SH-SY5Y (cell line): ENCODE results near the gene ECI1.

ENCODE experiments used
- GATA2 ChIP-seq: IDR thresholded peaks from 2 replicates; pipeline ENCODE4 v1.6.1; 2011; ENCODE audit warnings: mild to moderate bottlenecking, low read depth, low read length
- GATA3 ChIP-seq: IDR thresholded peaks from 2 replicates; pipeline ENCODE4 v1.6.1; 2011; ENCODE audit warnings: low read depth, mild to moderate bottlenecking, low read length, moderate library complexity

The ECI1 gene

DNA sequence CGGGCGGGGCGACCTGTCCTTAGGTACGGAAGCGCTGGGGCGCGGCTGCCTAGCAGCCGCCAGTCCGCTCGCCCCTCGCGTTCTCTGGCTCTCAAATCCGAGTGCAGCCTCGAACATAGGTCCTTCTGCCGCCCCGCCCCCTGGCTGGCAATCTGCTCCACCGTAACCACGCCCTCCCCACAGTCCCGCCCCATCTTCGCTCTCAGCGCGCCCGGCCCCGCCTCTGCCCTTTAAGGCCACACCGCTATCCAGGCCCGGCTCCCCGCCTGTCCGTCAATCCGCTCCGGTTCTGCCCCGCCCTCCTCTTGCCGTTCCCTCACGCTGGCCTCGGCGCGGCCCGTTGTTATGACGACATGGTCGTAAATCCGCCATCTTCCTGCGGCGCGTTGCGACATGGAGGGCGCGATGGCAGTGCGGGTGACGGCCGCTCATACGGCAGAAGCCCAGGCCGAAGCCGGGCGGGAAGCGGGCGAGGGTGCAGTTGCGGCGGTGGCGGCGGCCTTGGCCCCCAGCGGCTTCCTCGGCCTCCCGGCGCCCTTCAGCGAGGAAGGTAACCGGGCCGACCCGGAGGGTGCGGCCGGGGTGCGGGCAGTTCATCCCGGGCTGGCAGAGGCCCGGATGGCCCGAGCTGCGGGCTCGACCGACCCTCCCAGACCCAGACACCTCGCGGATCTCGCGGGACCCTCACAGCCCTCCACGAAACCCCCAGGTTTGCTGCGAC is 28.0 kb downstream of the ECI1 start, which contains the start of gene E4F1:
TSS of gene E4F1 (plus strand) at position 371 of the 721 bp plus-strand sequence. CDS start at position 394, 23 bp downstream.
- TF ChIP-seq GATA3, result no peak
- no peak for TF ChIP-seq GATA2

DNA sequence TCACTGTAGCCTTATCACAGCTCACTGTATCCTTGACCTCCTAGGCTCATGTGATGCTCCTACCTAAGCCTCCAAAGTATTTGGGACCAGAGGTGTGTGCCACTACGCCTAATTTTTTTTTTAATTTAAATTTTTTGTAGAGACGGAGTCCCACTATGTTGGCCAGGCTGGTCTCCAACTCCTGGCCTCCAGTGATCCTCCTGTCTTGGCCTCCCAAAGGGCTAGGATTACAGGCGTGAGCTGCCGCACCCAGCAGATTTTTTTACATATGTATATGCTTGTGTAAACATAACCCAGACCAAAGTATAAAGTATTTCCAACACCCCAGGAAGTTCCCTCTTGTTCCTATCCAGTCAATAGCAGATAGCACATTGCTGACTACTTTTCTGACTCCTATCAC is 35.1 kb downstream of the ECI1 start:
- TF ChIP-seq GATA2, result no peak
- TF ChIP-seq GATA3, result no peak

DNA sequence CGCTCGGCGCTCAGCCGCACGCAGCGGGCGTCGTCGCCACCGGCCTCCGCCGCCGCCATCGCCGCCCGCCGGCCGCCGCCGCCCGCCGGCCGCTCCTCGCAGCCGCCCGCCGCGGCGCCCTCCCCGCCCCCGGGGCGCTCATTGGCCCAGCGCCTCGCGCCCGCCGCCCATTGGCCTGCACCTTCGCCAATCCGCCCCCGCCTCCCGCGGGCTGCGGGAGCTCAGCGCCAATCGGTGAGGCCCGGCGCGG is 36.7 kb downstream of the ECI1 start, which contains the start of gene PGP:
TSS of gene PGP (minus strand) at position 122 of the 250 bp plus-strand sequence. CDS start at position 59, 63 bp downstream.
- no peak for TF ChIP-seq GATA3
- TF ChIP-seq GATA2, result no peak

DNA sequence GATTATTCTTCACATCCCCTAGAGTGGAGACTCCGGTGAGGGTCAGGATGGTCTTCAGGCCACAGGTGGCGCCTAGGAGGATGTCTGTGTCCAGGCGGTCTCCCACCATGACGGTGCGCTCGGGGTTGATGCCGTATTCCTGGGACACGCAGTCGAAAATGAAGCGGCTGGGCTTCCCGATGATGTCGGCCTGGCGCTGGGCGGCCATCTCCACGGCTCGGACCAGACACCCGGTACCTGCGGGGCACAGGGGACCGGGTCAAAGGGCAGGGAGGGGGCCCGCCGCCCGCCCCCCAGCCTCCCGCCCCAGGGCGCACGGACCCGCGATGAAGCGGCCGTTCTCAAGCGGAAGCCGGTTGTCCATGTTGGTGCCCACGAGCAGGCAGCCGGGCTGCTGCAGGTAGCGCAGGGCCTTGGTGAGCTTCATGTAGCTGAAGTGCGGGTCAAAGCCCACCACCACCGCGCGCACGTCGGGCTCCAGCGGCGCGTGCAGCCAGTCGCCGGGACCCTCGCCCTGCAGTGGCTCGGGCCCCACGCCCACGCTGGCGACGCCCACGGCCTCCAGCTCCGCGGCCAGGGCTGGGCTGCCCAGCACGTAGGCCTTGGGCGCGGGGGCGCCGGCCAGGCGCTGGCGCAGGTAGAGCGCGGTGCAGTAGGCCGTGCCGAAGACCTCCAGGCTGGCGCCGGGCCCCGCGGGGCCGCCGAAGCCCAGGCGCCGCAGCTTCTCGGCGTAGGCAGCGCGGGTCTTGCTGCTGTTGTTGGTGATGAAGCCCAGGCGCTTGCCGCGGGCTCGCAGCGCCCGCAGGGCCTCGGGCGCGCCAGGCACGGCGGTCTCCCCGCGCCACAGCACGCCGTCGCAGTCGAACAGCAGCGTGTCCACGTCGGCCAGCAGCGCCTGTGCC is 37.3 kb downstream of the ECI1 start:
- TF ChIP-seq GATA2, result no peak

DNA sequence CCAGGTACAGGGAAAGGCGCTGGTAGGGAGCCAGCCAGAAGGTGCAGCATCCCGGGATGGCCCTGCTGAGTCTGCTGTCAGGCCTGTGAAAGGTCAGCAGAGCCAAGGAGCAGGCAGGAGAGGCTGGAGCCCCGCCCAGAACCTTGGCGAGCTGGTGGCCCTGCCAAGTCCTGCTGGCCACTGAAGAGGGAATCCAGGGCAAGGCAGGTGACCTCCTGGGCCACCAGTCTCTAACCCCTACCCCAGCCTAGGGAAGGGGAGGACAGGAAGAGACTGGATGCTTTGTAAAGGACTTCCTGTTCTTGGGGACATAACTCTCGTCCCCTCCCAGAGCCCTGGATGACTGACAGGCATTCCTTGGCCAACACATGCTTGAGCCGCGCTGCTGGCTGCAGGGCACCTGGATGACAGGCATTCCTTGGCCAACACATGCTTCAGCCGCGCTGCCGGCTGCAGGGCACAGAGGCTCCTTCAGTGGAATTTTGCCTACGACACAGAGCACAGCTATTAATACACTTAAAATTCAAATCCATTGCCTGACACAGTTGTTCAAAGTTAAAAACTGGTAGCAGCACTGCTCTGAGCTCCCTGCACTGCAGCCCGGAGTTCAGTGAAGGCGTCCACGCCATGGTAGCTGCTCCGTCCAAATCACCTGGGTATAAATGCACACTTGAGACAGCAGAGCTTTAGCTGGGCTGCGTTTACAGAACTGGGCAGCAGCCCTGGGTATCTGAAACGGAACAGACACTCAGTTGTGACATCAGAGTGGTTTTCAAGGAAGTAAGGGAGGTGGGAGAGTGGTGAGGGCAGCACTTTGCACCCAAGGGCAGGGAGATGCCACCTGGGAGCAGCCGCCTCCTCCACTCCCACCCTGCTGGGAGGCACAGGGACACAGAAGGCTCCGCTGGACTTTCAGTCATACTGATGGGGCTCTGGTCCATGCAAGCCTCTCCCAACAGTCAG is 38.7 kb downstream of the ECI1 start:
- TF ChIP-seq GATA3 (no peak), GATA2 (no peak)

DNA sequence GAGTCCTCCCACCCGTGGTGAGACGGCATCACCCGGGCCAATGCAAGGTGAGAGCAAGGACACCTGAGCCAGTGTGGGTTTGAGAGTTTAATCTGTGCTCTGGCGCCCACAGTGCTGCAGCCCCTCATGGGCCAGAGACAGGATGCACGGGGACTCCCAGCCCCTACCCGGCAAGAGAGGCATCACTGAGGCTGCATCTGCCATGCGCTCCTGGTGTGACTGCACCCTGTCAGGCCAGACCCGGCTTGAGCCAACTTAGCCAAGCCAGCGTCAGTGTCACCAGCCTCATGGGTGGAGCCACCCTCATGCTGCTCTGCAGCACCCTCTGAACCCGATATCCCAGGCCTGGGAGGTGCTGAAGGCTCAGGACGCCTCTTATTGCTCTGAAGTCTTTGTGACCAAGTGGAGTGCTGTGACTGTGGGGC is 39.5 kb downstream of the ECI1 start:
- no peak for TF ChIP-seq GATA2
- TF ChIP-seq GATA3, result no peak

DNA sequence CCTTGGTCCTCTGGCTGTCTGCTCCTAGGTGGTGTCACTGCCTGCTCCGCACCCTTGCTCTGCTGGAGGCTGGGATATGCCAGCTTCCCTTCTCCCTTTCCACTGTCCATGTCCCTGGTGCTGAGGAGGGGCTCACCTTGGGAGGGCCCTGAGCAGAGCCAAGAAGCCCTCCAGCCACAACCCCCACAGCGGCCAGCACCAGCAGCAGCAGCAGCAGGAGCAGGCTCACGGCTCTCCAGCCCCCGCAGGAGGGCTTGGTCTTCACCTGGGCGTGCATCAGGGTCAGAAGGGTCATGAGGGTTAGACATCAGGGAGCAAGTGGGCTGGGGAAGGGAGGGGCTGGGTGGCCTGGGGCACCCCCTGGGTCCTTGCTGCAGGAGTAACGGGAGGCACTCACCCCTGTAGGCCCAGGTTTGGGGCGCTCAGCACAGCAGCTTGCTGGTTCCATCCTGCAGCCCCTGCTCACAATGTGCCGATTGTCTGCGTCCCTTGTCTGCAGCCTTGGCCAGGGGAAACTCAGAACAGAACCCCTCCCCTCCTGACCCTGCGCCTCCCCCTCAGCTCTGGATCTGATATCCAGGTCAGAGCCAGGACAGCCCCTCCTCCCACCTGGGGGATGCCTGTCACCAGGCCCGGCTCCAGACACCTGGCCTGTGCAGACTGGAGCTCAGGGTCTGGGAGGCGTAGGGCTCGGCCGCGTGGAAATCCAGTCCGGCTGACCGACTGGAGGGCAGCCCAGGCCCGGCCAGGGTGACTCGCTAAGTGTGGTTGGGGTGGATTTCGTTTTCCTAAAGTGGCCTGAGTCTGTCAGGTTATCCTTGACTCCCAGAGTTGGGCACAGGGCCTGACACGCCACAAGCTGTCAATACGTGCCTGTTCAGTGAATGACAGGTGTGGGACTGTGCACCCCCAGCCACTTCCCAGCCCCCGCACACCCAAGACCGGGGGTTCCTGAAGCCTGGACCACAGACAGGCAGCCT is 40.7 kb downstream of the ECI1 start, which contains the start of gene BRICD5:
TSS of gene BRICD5 (minus strand) at position 478 of the 980 bp plus-strand sequence. CDS start at position 448, 30 bp downstream.
- TF ChIP-seq GATA3 (no peak), GATA2 (no peak)

DNA sequence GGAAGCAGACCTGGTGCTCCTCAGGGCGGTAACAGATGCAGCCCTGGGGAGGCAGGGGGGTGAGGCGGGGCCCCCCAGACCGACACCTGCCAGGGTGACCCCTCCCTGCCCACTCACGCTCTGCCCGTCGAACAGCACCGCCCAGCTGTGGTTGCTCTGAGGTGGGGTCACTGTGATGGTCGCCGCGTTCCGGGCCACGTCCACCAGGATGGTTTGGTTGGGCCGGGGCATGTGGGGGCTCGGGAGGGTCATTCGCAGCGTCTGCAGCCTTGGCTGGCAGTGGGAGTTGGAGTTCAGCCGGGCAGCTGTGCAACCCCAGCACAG is 41.4 kb downstream of the ECI1 start:
- no peak for TF ChIP-seq GATA2
- TF ChIP-seq GATA3, result no peak

DNA sequence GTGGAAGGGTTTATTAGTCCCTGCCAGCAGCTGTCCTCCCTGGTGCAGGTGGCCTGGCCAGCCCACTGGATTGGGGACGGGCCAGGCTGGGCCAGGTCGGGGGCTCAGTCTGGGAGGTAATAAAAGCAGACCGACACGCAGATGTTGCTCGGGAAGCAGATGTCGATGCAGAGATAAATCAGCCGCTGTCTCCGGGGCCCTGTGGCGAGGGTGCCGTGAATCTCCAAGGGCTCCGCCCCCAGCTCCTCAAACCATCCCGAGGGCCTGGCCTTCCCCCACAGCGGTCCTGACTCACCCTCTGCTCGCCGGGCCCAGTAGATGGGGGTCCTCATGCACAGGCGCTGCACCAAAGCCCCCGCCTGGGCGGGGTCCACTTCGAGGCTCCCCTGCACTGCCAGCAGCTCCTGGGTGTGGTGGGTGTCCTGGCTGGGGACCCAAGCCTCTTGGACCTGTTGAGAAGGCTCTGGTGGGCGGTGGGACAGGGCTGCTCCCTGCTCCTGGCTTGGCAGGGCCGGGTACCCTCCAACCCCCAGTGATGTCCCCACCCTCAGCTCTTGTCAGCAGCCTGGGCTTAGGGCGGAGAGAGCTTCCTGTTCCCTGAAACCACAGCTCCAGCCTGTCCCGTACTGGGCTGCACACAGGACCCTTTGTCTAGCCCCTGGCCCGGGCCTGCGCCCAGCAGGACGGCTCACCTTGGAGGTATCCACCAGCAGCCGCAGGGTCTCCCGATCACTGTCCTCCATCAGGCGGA is 42.0 kb downstream of the ECI1 start:
- TF ChIP-seq GATA3 (no peak), GATA2 (no peak)

DNA sequence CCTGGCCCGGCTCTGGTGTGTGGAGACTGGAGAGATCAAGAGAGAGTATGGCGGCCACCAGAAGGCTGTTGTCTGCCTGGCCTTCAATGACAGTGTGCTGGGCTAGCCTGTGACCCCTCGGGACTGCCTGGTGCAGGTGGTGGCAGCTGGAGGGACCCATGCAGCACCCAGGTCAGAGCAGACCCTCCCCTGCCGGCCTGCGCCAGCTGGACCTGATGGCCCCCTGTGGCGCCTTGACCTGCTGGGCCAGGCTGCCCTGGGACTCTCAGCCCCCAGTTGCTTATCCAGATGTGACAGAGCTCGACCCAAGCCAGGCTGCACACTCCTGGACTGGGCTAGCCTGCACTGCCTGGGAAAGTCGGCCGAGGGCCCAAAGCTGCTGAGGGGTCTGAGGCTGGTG is 42.6 kb downstream of the ECI1 start:
- TF ChIP-seq GATA2 (no peak), GATA3 (no peak)

DNA sequence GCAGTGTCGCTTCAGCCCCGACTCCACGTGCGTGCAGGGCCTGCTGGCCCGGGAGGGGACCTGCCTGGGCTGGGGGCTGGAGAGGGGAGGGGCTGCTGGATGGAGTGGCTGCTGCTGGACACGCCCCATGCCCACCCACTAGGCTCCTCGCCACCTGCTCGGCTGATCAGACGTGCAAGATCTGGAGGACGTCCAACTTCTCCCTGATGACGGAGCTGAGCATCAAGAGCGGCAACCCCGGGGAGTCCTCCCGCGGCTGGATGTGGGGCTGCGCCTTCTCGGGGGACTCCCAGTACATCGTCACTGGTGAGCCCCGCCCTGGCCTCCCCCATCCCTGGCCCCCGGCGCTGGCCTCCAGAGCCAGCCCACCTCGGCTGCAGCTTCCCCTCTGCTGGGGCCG is 43.1 kb downstream of the ECI1 start:
- TF ChIP-seq GATA2 (no peak), GATA3 (no peak)

DNA sequence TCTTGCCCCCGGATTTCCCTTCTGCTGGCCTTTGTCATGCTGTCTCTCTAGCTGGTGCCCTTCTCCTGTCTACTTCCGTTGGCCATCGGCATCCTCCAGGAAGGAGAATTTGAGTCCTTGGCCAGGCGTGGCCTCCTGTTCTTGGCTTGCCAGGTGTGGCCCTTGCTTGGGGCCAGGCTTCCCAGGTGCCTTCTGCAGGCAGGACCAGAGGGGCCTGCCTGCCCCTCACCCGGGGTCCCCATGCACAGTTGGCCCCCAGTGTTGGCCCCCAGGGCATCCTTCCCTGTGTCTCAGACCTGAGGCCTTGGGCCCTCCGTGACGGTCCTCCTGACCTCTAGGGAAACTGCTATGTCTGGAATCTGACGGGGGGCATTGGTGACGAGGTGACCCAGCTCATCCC is 43.5 kb downstream of the ECI1 start:
- no peak for TF ChIP-seq GATA2

DNA sequence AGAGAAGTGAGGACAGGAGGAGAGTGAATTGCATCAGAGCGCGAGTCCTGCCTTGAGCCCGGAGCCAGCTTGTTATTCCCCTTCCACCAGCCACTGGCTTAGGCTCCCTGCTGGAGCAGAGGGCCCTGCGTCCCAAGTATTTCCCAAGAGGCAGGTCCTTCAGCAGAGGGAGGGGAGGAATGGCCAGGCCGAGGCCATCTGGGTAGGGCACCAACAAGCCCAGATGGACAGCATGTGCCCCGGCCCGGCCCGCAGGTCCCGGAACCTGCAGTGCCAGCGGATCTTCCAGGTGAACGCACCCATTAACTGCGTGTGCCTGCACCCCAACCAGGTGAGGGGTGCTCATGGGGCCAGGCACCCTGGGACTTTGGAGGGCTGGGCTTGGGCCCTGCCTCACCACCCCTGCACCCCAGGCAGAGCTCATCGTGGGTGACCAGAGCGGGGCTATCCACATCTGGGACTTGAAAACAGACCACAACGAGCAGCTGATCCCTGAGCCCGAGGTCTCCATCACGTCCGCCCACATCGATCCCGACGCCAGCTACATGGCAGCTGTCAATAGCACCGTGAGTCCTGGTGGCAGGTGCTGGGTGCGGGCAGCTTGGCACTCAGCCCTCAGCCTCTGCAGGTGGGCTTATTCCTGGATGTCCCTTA is 44.5 kb downstream of the ECI1 start:
- TF ChIP-seq GATA3 (no peak), GATA2 (no peak)
